B cell (primary cell): ENCODE measurements around the gene TRPM4. TPM values are rescaled to one million over a fixed set of nuclear protein-coding genes. Genes with fewer than 3 reads are reported as not detected.

Experiments used
- ATAC-seq: fragments of 200-7000 bp; cut with Tn5 transposase; one replicate; pipeline ENCODE4 v1.10.0; 2021; ENCODE audit warnings: low read depth, mild to moderate bottlenecking, moderate number of reproducible peaks, moderate library complexity
- CTCF ChIA-PET: fragments of 350-600 bp; sonication (Branson Sonifier 250); formaldehyde crosslinking; loops from one replicate; lab custom pipeline; 2021; ENCODE audit warnings: antibody characterized with exemption, inconsistent platforms; lab: Charles Lee
- POLR2A ChIA-PET: fragments of 350-600 bp; sonication (Branson Sonifier 250); formaldehyde crosslinking; loops from one replicate; lab custom pipeline; 2021; ENCODE audit warnings: antibody characterized with exemption; lab: Charles Lee
- DNase-seq: peaks from one replicate; pipeline ENCODE4 v3.0.0; 2013
- H2AFZ ChIP-seq: 2 replicates; pipeline ENCODE4 v1.6.1; 2012; ENCODE audit warnings: mild to moderate bottlenecking, low read depth, low read length; ENCODE audit not compliant: insufficient read depth, poor library complexity, severe bottlenecking
- H3K27ac ChIP-seq, 2 donors: 1 replicate in 1 of 2; 2 replicates in 1 of 2; pipeline ENCODE4 v1.5.1; 2012 to 2013; ENCODE audit warnings: low read length in 2 of 2, mild to moderate bottlenecking in 2 of 2, moderate library complexity in 1 of 2
- H3K27me3 ChIP-seq, 4 experiments: fragments of 200-600 bp in 1 of 4; sonication (generic) in 1 of 4; replicated peaks in 1 of 4; 1 replicate in 2 of 4; 2 replicates in 2 of 4; pipeline versions ENCODE4 v1.6.1 to v1.7.0; 2013 to 2016; ENCODE audit warnings: low read length in 3 of 4, mild to moderate bottlenecking in 2 of 4, mixed read lengths in 1 of 4, moderate library complexity in 1 of 4; ENCODE audit not compliant: insufficient read depth in 4 of 4, control insufficient read depth in 3 of 4; ENCODE audit errors: control extremely low read depth in 1 of 4
- H3K36me3 ChIP-seq, 2 experiments: replicated peaks in 1 of 2; 1 replicate in 1 of 2; 2 replicates in 1 of 2; pipeline versions ENCODE4 v1.6.1 to v1.7.1; 2013; ENCODE audit warnings: low read length in 1 of 2; ENCODE audit not compliant: insufficient read depth in 2 of 2, control insufficient read depth in 1 of 2; ENCODE audit errors: control extremely low read depth in 1 of 2, extremely low read depth in 1 of 2
- H3K4me1 ChIP-seq, 2 donors: fragments of 200-600 bp in 1 of 2; sonication (generic) in 1 of 2; 1 replicate in 1 of 2; 2 replicates in 1 of 2; pipeline versions ENCODE4 v1.5.1 to v1.6.1; 2013 to 2017; ENCODE audit warnings: low read length in 2 of 2; ENCODE audit not compliant: control insufficient read depth in 2 of 2, insufficient read depth in 2 of 2
- H3K4me2 ChIP-seq: replicated peaks from 2 replicates; pipeline ENCODE3; 2012; ENCODE audit warnings: mild to moderate bottlenecking, low read depth, low read length; ENCODE audit not compliant: poor library complexity, severe bottlenecking
- H3K4me3 ChIP-seq, 5 experiments: fragments of 200-600 bp in 1 of 5; sonication (generic) in 1 of 5; 1 replicate in 3 of 5; 2 replicates in 2 of 5; pipeline versions ENCODE4 v1.5.1 to v1.7.0; 2011 to 2016; ENCODE audit warnings: low read length in 4 of 5, mild to moderate bottlenecking in 4 of 5, low read depth in 2 of 5, control low read depth in 1 of 5, moderate library complexity in 1 of 5; ENCODE audit not compliant: insufficient read depth in 1 of 5; ENCODE audit errors: control extremely low read depth in 1 of 5, extremely low read depth in 1 of 5
- H3K79me2 ChIP-seq: fragments of 200-600 bp; sonication (generic); one replicate; pipeline ENCODE4 v1.6.0; 2016; ENCODE audit warnings: low read length; ENCODE audit not compliant: control insufficient read depth, insufficient read depth
- H3K9ac ChIP-seq: fragments of 200-600 bp; sonication (generic); 2 replicates; pipeline ENCODE4 v1.6.1; 2017; ENCODE audit warnings: mild to moderate bottlenecking, low read length, moderate library complexity
- H3K9me3 ChIP-seq, 3 donors: one replicate each; pipeline versions ENCODE4 v1.6.1 to v1.7.1; 2013; ENCODE audit warnings: low read length in 2 of 3; ENCODE audit not compliant: control insufficient read depth in 2 of 3, insufficient read depth in 1 of 3; ENCODE audit errors: control extremely low read depth in 1 of 3
- H4K20me1 ChIP-seq: 2 replicates; pipeline ENCODE4 v1.6.0; 2012; ENCODE audit warnings: mild to moderate bottlenecking, low read length; ENCODE audit not compliant: insufficient read depth, control insufficient read depth, poor library complexity, severe bottlenecking
- H3K27ac Mint-ChIP-seq: one replicate; pipeline ENCODE4 v1.8.0; 2021; ENCODE audit warnings: mixed read lengths
- H3K27me3 Mint-ChIP-seq: one replicate; pipeline ENCODE4 v1.8.0; 2021; ENCODE audit warnings: mixed read lengths
- H3K4me1 Mint-ChIP-seq: one replicate; pipeline ENCODE4 v1.8.0; 2021; ENCODE audit warnings: mixed read lengths
- H3K4me3 Mint-ChIP-seq: one replicate; pipeline ENCODE4 v1.8.0; 2021; ENCODE audit warnings: mixed read lengths
- H3K9me3 Mint-ChIP-seq: one replicate; pipeline ENCODE4 v1.8.0; 2022; ENCODE audit warnings: mixed read lengths; ENCODE audit not compliant: insufficient read depth
- CTCF ChIP-seq: fragments of 200-600 bp; IDR thresholded peaks from one replicate; pipeline ENCODE4 v1.8.0; 2022; ENCODE audit warnings: antibody characterized with exemption, mild to moderate bottlenecking
- EZH2 ChIP-seq: IDR thresholded peaks from 2 replicates; pipeline ENCODE4 v1.6.1; 2012; ENCODE audit warnings: borderline replicate concordance, low read depth, mild to moderate bottlenecking, moderate library complexity, low read length; ENCODE audit not compliant: insufficient read depth, poor library complexity, severe bottlenecking
- WGBS: methylation state at CpG from one replicate; pipeline ENCODE4 v1.1.5; 2013; ENCODE audit warnings: missing lambda C conversion rate; ENCODE audit not compliant: insufficient coverage; 5-methylcytosine and 5-hydroxymethylcytosine counted together
- intact Hi-C: fragments of 100-400 bp; cut with micrococcal nuclease; formaldehyde crosslinking; loops from one replicate; pipeline ENCODE4 v1.10.0; 2022
- polyA plus RNA-seq: library from polyadenylated mRNA; depleted of rRNA; stranded (reverse); fragments of >200 nt; gene quantifications from 2 replicates; pipeline ENCODE4 v1.2.3, GENCODE V29; 2012
- total RNA-seq, 2 donors: library from RNA; stranded (reverse); fragments of 120-200 nt in 1 of 2; gene quantifications; 1 replicate in 1 of 2; 2 replicates in 1 of 2; pipeline versions ENCODE4 v1.2.3 to v1.2.4, GENCODE V29; 2013 to 2022

TRPM4 gene
- total and polyA plus RNA-seq, 2 donors (not counting 1 experiment from before 2014, with no cell fraction given) = 0.24 TPM; not detected in 1

DNA sequence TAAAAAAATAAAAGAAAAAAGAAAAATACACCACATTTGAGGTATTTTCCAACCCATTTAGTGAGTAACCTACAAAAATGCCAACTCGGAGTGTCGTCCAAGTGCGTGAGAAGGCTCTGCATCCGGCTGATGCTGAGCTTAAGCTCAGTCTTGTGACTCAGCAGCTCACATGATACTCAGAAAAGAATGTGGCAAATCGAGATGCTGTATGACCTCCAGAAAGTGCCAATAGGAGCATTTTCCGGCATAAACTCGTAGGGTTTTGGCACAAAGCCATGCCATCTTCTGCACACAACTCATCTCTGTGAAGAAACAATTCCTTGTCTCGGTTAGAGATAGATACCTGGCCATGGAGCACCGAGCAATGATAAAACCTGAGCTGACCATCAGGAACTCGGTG is 58.5 kb downstream of the TRPM4 start:
- DNase-seq (no peak), ATAC-seq (no peak)
- Histone ChIP-seq H3K27ac (no peak overlapping the region), H3K4me3 (no peak overlapping the region), H2AFZ (no peak overlapping the region), H3K79me2 (no peaks in the 10 kb centered on the region), H3K9ac (no peak overlapping the region), H4K20me1 (no peaks in the 10 kb centered on the region), H3K4me1 (peaks cover 5 to 11% of the 10 kb centered on the region in 2 donors), H3K36me3 (no peaks in the 10 kb centered on the region), H3K4me2 (no peak overlapping the region), H3K27me3 (no peaks in the 10 kb centered on the region), H3K9me3 (no peaks in the 10 kb centered on the region)
- Mint-ChIP-seq H3K9me3 (no peaks in the 10 kb centered on the region), H3K27ac (no peak overlapping the region), H3K4me3 (no peak overlapping the region), H3K4me1 (peaks cover 15% of the 10 kb centered on the region), H3K27me3 (peaks cover 3% of the 10 kb centered on the region)
- CTCF ChIA-PET = interaction anchor here (0.7 to 1.3 kb wide), 2 partner anchors 10 to 60 kb away, joined by 3 to 5 read pairs; no protein-coding TSS in a partner anchor
- no peak for TF ChIP-seq EZH2
- TF ChIP-seq CTCF = no peak
- intact Hi-C loops = no loop called here
- POLR2A ChIA-PET = no interaction called here
- WGBS = 82% methylated on average over 10 of the region's 10 CpGs

DNA sequence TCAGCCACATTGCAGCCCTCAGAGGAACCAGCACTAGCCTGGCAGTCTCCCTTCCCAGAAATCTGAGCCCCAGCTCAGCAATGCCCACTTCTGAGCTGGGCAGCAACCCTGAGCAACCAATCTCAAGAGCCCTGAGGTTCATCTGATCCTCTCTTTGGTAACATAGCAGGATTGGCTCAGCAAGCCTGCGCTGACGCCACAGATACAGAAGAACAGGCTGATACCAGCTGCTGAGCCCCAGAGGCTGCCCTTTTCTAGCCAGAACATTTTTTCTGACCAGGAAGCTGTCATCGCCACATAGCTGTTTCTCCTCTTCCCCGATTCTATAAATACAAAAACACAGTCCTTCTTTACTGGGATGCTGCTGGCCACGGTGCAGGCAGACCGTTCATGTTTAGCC is 59.8 kb downstream of the TRPM4 start:
- Histone ChIP-seq H3K4me3 (no peak overlapping the region), H3K9me3 (no peaks in the 10 kb centered on the region), H3K4me2 (no peak overlapping the region), H4K20me1 (no peaks in the 10 kb centered on the region), H3K9ac (no peak overlapping the region), H3K27me3 (no peaks in the 10 kb centered on the region), H3K27ac (no peak overlapping the region), H2AFZ (no peak overlapping the region), H3K4me1 (peaks cover 0 to under 1% of the 10 kb centered on the region in 2 donors), H3K36me3 (no peaks in the 10 kb centered on the region), H3K79me2 (no peaks in the 10 kb centered on the region)
- no peak for DNase-seq
- 94% methylated on average over 4 of the region's 6 CpGs for WGBS
- ChIA-PET POLR2A (no interaction called here), CTCF (interaction anchor here (1.1 kb wide), 1 partner anchor 46 kb away, joined by 3 read pairs; no protein-coding TSS in a partner anchor)
- intact Hi-C loops = no loop called here
- Mint-ChIP-seq H3K4me1 (peaks cover 5% of the 10 kb centered on the region), H3K9me3 (no peaks in the 10 kb centered on the region), H3K27ac (no peak overlapping the region), H3K4me3 (no peak overlapping the region), H3K27me3 (peaks cover 3% of the 10 kb centered on the region)
- no peak for ATAC-seq
- no peak for TF ChIP-seq EZH2
- TF ChIP-seq CTCF = no peak
